A673 (cell line): ENCODE results near the gene TMEM232.

ENCODE experiments used
- EZH2 ChIP-seq: fragments of 200-600 bp; sonication (generic); IDR thresholded peaks from 2 replicates; pipeline ENCODE4 v1.6.1; 2017; ENCODE audit warnings: borderline replicate concordance, low read depth, mild to moderate bottlenecking, mixed read lengths, antibody characterized with exemption, low read length; ENCODE audit not compliant: poor library complexity, severe bottlenecking
- TF ChIP-seq, protein P1 (sequence below): fragments of 300-800, 200-600 bp; sonication (generic); conservative IDR thresholded peaks from 2 replicates; pipeline ENCODE4 v1.5.1; 2017; ENCODE audit warnings: low read depth, mild to moderate bottlenecking, antibody characterized with exemption, low read length, moderate library complexity, mixed read lengths

DNA sequence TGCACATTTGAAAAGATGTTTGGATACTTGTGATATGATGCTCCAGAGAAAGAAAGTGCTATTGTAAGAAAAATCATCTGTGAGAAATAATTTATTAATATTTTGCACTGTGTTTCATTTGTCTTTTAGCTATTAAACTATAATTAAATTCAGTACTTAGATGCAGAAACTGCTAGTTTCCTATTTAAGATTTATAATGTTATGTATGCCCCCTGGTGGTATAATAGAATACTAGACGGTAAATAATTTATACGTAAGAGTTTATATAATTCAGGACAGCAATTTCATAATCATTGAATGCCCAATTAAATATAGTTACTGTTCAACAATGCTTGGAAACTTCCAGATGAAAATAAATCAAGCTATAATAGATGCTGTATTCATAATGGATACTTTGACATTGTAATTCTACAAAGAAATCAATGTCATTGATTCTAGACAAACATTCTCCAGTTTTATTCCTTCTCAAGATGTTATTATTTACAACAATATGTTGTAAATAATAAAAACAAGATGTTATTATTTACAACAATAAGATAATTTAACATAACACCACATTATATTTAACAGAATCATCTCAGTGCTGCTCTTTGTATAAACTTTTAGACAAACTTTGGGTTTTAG lies 101.0 kb downstream of the TMEM232 start:
- TF ChIP-seq, protein P1, sequence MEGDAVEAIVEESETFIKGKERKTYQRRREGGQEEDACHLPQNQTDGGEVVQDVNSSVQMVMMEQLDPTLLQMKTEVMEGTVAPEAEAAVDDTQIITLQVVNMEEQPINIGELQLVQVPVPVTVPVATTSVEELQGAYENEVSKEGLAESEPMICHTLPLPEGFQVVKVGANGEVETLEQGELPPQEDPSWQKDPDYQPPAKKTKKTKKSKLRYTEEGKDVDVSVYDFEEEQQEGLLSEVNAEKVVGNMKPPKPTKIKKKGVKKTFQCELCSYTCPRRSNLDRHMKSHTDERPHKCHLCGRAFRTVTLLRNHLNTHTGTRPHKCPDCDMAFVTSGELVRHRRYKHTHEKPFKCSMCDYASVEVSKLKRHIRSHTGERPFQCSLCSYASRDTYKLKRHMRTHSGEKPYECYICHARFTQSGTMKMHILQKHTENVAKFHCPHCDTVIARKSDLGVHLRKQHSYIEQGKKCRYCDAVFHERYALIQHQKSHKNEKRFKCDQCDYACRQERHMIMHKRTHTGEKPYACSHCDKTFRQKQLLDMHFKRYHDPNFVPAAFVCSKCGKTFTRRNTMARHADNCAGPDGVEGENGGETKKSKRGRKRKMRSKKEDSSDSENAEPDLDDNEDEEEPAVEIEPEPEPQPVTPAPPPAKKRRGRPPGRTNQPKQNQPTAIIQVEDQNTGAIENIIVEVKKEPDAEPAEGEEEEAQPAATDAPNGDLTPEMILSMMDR: peak; percentile 64
- TF ChIP-seq EZH2: no peak
